ENCODE data around the gene THAP6. TPM values are rescaled to one million over a fixed set of nuclear protein-coding genes. Genes with fewer than 3 reads are reported as not detected.

THAP6 gene
- total RNA-seq, 1 experiment from 2014 or later = 11.7 TPM

- Histone ChIP-seq H3K18ac (ENCODE audit: insufficient read length, low read depth, low read length) (no peak overlapping the region), H2AFZ (ENCODE audit: low read length) (no peak overlapping the region), H2BK15ac (ENCODE audit: low read depth, low read length) (no peak overlapping the region), H3K23ac (ENCODE audit: insufficient read length, low read depth, low read length) (no peak overlapping the region), H3K79me1 (ENCODE audit: insufficient read depth, low read depth, low read length, poor library complexity, severe bottlenecking) (no peaks in the 10 kb centered on the region), H2AK5ac (ENCODE audit: insufficient read length, low read length) (no peak overlapping the region), H3K4me2 (ENCODE audit: insufficient read depth, insufficient read length, low read length) (no peak overlapping the region), H2BK12ac (ENCODE audit: insufficient read length, low read depth, low read length) (no peak overlapping the region), H3K14ac (ENCODE audit: insufficient read depth, low read length) (no peak overlapping the region), H4K20me1 (ENCODE audit: control insufficient read depth, insufficient read depth, insufficient read length) (no peaks in the 10 kb centered on the region), H2BK20ac (ENCODE audit: low read depth, low read length, poor library complexity, severe bottlenecking) (no peak overlapping the region), H3K27ac (ENCODE audit: insufficient read length, low read depth, low read length) (no peak overlapping the region), H3K23me2 (ENCODE audit: insufficient read length, low read depth, low read length, poor library complexity, severe bottlenecking) (no peaks in the 10 kb centered on the region), H3K56ac (ENCODE audit: insufficient read length, low read depth, low read length) (no peak overlapping the region), H2BK120ac (ENCODE audit: low read depth, low read length, poor library complexity, severe bottlenecking) (no peak overlapping the region), H4K5ac (ENCODE audit: insufficient read length, low read depth, low read length) (no peak overlapping the region), H3T11ph (ENCODE audit: low read length) (no peak overlapping the region), H3K4ac (ENCODE audit: low read depth, low read length) (no peak overlapping the region), H4K8ac (replicated peaks; ENCODE audit: insufficient read length, low read depth, low read length) (no peak overlapping the region), H4K91ac (ENCODE audit: insufficient read length, low read depth, low read length) (no peak overlapping the region), H3K79me2 (ENCODE audit: insufficient read depth, low read length) (no peaks in the 10 kb centered on the region), H3K9ac (ENCODE audit: extremely low read depth, insufficient read length, low read length) (no peak overlapping the region), H3K9me3 (ENCODE audit: control insufficient read depth, low read depth, low read length) (peaks cover 5% of the 10 kb centered on the region), H2BK5ac (ENCODE audit: insufficient read length, low read length) (no peak overlapping the region), H3K4me1 (ENCODE audit: insufficient read depth, low read length) (peaks cover 3% of the 10 kb centered on the region; the same call in 1 of the 2 replicates), H3K27me3 (ENCODE audit: insufficient read depth, low read length) (no peaks in the 10 kb centered on the region)
- Mint-ChIP-seq H3K27me3 (ENCODE audit: low read depth) (no peaks in the 10 kb centered on the region; the same call in 1 of the 2 replicates), H3K4me3 (no peak overlapping the region), H3K4me1 (peaks cover 8% of the 10 kb centered on the region in 2 experiments), H3K9me3 (peaks cover 10 to 12% of the 10 kb centered on the region in 2 experiments), H3K27ac (no peak overlapping the region), H3K36me3 (ENCODE audit: insufficient read depth in 1 of 3, low read depth in 3 of 3) (peaks cover 0 to 15% (median 8%) of the 10 kb centered on the region in 3 experiments; a peak in 4 of 7 replicates)
- no peak for TF ChIP-seq CTCF (conservative IDR thresholded peaks at IDR 0.05)
- DNase-seq = no peak
Measured at GRCh38 chr4:75565481-75565880, 51.2 kb downstream of the THAP6 start.
